SK-N-SH (cell line): ENCODE measurements around the gene ITGA1. TPM values are rescaled to one million over a fixed set of nuclear protein-coding genes. Genes with fewer than 3 reads are reported as not detected.

Experiments
- CTCF ChIA-PET: fragments of 300-600, 350-600 bp; formaldehyde crosslinking; extraction: SDS; loops from one replicate; lab custom pipeline; 2021; lab: Yijun Ruan, JAX
- POLR2A ChIA-PET: fragments of 350-600 bp; sonication (Branson Sonifier 250); formaldehyde crosslinking; extraction: SDS; loops from one replicate; lab custom pipeline; 2020; ENCODE audit warnings: antibody characterized with exemption, inconsistent platforms; lab: Yijun Ruan, JAX
- DNase-seq: peaks from one replicate; pipeline ENCODE4 v3.0.0; 2012
- H2AFZ ChIP-seq: fragments of 200-600 bp; sonication (generic); 2 replicates; pipeline ENCODE4 v1.8.1; 2016; ENCODE audit warnings: antibody characterized with exemption, mild to moderate bottlenecking, low read depth
- H3F3A ChIP-seq: fragments of 200-600 bp; sonication (generic); replicated peaks from 2 replicates; pipeline ENCODE3; 2016; ENCODE audit warnings: antibody characterized with exemption, mild to moderate bottlenecking; ENCODE audit not compliant: insufficient read depth
- H3K27ac ChIP-seq, 2 experiments: fragments of 200-500 bp in 1 of 2; fragments of 200-600 bp in 1 of 2; sonication (Bioruptor generic) in 1 of 2; sonication (generic), shearing (Covaris generic) in 1 of 2; 2 replicates each; pipeline versions ENCODE4 v1.5.1 to v1.6.1; 2014 to 2016; ENCODE audit warnings: low read depth in 2 of 2, inconsistent platforms in 1 of 2, low read length in 1 of 2, mild to moderate bottlenecking in 1 of 2, mixed read lengths in 1 of 2
- H3K27me3 ChIP-seq: fragments of 200-600 bp; sonication (generic), shearing (Covaris generic); 2 replicates; pipeline ENCODE4 v1.6.1; 2016; ENCODE audit warnings: mixed run types; ENCODE audit not compliant: insufficient read depth
- H3K36me3 ChIP-seq, 2 experiments: fragments of 200-500 bp in 1 of 2; fragments of 200-600 bp in 1 of 2; sonication (Bioruptor generic) in 1 of 2; sonication (generic) in 1 of 2; replicated peaks in 1 of 2; 2 replicates each; pipeline versions ENCODE3 to v1.5.1; 2014 to 2016; ENCODE audit warnings: low read length in 1 of 2, mild to moderate bottlenecking in 1 of 2; ENCODE audit not compliant: insufficient read depth in 2 of 2, control insufficient read depth in 1 of 2
- H3K4me1 ChIP-seq, 2 experiments: fragments of 200-500 bp in 1 of 2; fragments of 200-600 bp in 1 of 2; sonication (Bioruptor generic) in 1 of 2; sonication (generic), shearing (Covaris generic) in 1 of 2; 2 replicates each; pipeline versions ENCODE4 v1.5.1 to v1.6.1; 2014 to 2016; ENCODE audit warnings: low read depth in 1 of 2, low read length in 1 of 2, mixed run types in 1 of 2; ENCODE audit not compliant: insufficient read depth in 2 of 2, control insufficient read depth in 1 of 2
- H3K4me2 ChIP-seq: fragments of 200-600 bp; sonication (generic), shearing (Covaris generic); 2 replicates; pipeline ENCODE4 v1.6.1; 2017; ENCODE audit warnings: mixed run types
- H3K4me3 ChIP-seq, 2 experiments: fragments of 200-500 bp in 1 of 2; fragments of 200-600 bp in 1 of 2; sonication (Bioruptor generic) in 1 of 2; sonication (generic), shearing (Covaris generic) in 1 of 2; 2 replicates each; pipeline versions ENCODE4 v1.5.1 to v1.8.1; 2014 to 2016; ENCODE audit warnings: low read depth in 2 of 2, inconsistent platforms in 1 of 2, low read length in 1 of 2, mild to moderate bottlenecking in 1 of 2, mixed read lengths in 1 of 2, moderate library complexity in 1 of 2
- H3K79me2 ChIP-seq: fragments of 200-600 bp; sonication (generic); 2 replicates; pipeline ENCODE4 v1.8.1; 2017; ENCODE audit warnings: mild to moderate bottlenecking; ENCODE audit not compliant: insufficient read depth
- H3K9ac ChIP-seq: fragments of 200-600 bp; sonication (generic); 2 replicates; pipeline ENCODE4 v1.6.1; 2017; ENCODE audit warnings: mixed run types
- H3K9me2 ChIP-seq: fragments of 200-600 bp; sonication (generic); 2 replicates; pipeline ENCODE4 v1.6.1; 2017; ENCODE audit warnings: mixed run types
- H3K9me3 ChIP-seq: fragments of 200-600 bp; sonication (generic); 2 replicates; pipeline ENCODE4 v1.6.1; 2017; ENCODE audit warnings: mixed run types, mild to moderate bottlenecking, moderate library complexity
- H4K20me1 ChIP-seq: fragments of 200-600 bp; sonication (generic); 2 replicates; pipeline ENCODE4 v1.6.1; 2017; ENCODE audit warnings: mild to moderate bottlenecking, mixed run types; ENCODE audit not compliant: insufficient read depth
- EP300 ChIP-seq, 2 experiments: IDR thresholded peaks; 2 replicates each; pipeline versions ENCODE4 v1.4.0 to v1.6.1; 2012; ENCODE audit warnings: borderline replicate concordance in 1 of 2, low read depth in 1 of 2, low read length in 1 of 2
- EZH2phosphoT487 ChIP-seq: fragments of 200-600 bp; sonication (generic); IDR thresholded peaks from 2 replicates; pipeline ENCODE4 v1.6.1; 2017; ENCODE audit warnings: low read depth, mixed run types, mild to moderate bottlenecking, antibody characterized with exemption, moderate library complexity, borderline replicate concordance
- FOXJ3 ChIP-seq: sonication (generic); formaldehyde crosslinking; IDR thresholded peaks from 2 replicates; pipeline ENCODE4 v1.5.1; 2020; ENCODE audit warnings: mild to moderate bottlenecking, missing genetic modification reagents
- FOXM1 ChIP-seq: IDR thresholded peaks from 2 replicates; pipeline ENCODE4 v1.4.0; 2012; ENCODE audit warnings: low read depth, mild to moderate bottlenecking
- GABPA ChIP-seq: IDR thresholded peaks from 2 replicates; pipeline ENCODE4 v1.4.0; 2012; ENCODE audit warnings: low read depth, mild to moderate bottlenecking
- GATA2 ChIP-seq: sonication (generic); formaldehyde crosslinking; IDR thresholded peaks from 2 replicates; pipeline ENCODE4 v1.5.0; 2020; ENCODE audit warnings: mild to moderate bottlenecking, missing genetic modification reagents
- IRF3 ChIP-seq: fragments of 150-350 bp; IDR thresholded peaks from 2 replicates; pipeline ENCODE4 v1.6.1; 2016; ENCODE audit warnings: mild to moderate bottlenecking, low read depth, low read length
- MXI1 ChIP-seq: IDR thresholded peaks from 2 replicates; pipeline ENCODE4 v1.6.1; 2012; ENCODE audit warnings: mild to moderate bottlenecking, low read depth, low read length, improper control_type of control experiment
- POLR2AphosphoS5 ChIP-seq: IDR thresholded peaks from 2 replicates; pipeline ENCODE4 v1.6.1; 2012; ENCODE audit warnings: low read depth, low read length
- RXRA ChIP-seq: IDR thresholded peaks from 2 replicates; pipeline ENCODE4 v1.4.0; 2012; ENCODE audit warnings: low read depth, mild to moderate bottlenecking, borderline replicate concordance
- SMC3 ChIP-seq: IDR thresholded peaks from 2 replicates; pipeline ENCODE4 v1.6.1; 2012; ENCODE audit warnings: low read depth, low read length, improper control_type of control experiment
- USF1 ChIP-seq: IDR thresholded peaks from 2 replicates; pipeline ENCODE4 v1.4.0; 2012; ENCODE audit warnings: low read depth, borderline replicate concordance
- ZBTB33 ChIP-seq: IDR thresholded peaks from 2 replicates; pipeline ENCODE4 v1.4.0; 2012; ENCODE audit warnings: low read depth, borderline replicate concordance
- WGBS: methylation state at CpG from one replicate; pipeline ENCODE4 v1.1.6; 2017; ENCODE audit warnings: low lambda C conversion rate; 5-methylcytosine and 5-hydroxymethylcytosine counted together
- polyA plus RNA-seq, 3 experiments: library from polyadenylated mRNA; depleted of rRNA; stranded (reverse); fragments of >200 nt; gene quantifications; 2 replicates each; pipeline ENCODE4 v1.2.3, GENCODE V29; 2012
- TF ChIP-seq, protein P1 (sequence below): IDR thresholded peaks from 2 replicates; pipeline ENCODE4; 2012
- TF ChIP-seq, protein P2 (sequence below): fragments of 150-350 bp; IDR thresholded peaks from 2 replicates; pipeline ENCODE4 v1.6.1; 2017; ENCODE audit warnings: antibody characterized with exemption, low read length, low read depth, borderline replicate concordance

ITGA1 gene
- polyA plus RNA-seq, 1 of the 3 experiments (the other 2 are of a cell fraction) = 7.7 TPM

DNA sequence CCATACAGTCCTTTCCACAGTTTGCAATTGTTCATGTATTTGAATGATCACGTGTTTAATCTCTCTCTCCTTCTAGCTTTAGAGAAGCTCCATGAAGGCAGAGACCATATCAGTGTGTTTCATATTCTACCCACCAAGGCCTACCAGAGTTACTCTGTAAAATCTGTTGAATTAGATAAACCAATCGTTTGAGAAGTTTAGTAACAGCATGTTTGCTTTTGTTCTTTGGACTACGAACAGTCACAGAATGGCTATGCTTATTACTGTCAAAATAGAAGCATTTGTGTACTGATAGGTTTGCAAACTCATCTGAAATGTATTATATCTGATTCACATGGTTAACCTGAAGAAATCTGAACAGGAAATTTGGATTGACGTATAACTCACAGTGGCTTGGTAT is 93.8 kb downstream of the ITGA1 start:
- Histone ChIP-seq H3K36me3 (peaks cover 3 to 11% of the 10 kb centered on the region in 2 experiments), H3K4me3 (no peak overlapping the region), H3K27me3 (no peaks in the 10 kb centered on the region), H4K20me1 (no peaks in the 10 kb centered on the region), H3K9ac (no peak overlapping the region), H3K9me3 (no peaks in the 10 kb centered on the region), H3F3A (peaks cover 4% of the 10 kb centered on the region), H3K4me2 (no peak overlapping the region), H3K4me1 (peaks cover 0 to 7% of the 10 kb centered on the region in 2 experiments; a peak in 3 of 4 replicates), H2AFZ (no peak overlapping the region), H3K79me2 (no peaks in the 10 kb centered on the region), H3K27ac (no peak overlapping the region), H3K9me2 (no peaks in the 10 kb centered on the region)
- POLR2A ChIA-PET = no interaction called here
- CTCF ChIA-PET = no interaction called here
- no peak for TF ChIP-seq GABPA
- 90% methylated on average over 4 of the region's 4 CpGs for WGBS
- DNase-seq = no peak

- Histone ChIP-seq H3K9me2 (no peaks in the 10 kb centered on the region), H3K27ac (no peak overlapping the region), H3F3A (peaks cover 4% of the 10 kb centered on the region), H3K9me3 (no peaks in the 10 kb centered on the region), H4K20me1 (no peaks in the 10 kb centered on the region), H3K4me1 (peaks cover 0 to 7% of the 10 kb centered on the region in 2 experiments; a peak in 2 of 4 replicates), H3K36me3 (peaks cover 3 to 14% of the 10 kb centered on the region in 2 experiments), H3K4me3 (no peak overlapping the region), H3K27me3 (no peaks in the 10 kb centered on the region), H3K9ac (no peak overlapping the region), H2AFZ (no peak overlapping the region), H3K79me2 (no peaks in the 10 kb centered on the region), H3K4me2 (no peak overlapping the region)
- DNase-seq = no peak
- ChIA-PET POLR2A (no interaction called here), CTCF (no interaction called here)
- TF ChIP-seq EP300 (IDR thresholded peaks at IDR 0.05; ENCODE audit: borderline replicate concordance in 1 of 2, low read depth in 1 of 2, low read length in 1 of 2) (no peak), POLR2AphosphoS5 (no peak), ZBTB33 (no peak), EZH2phosphoT487 (no peak), MXI1 (no peak), IRF3 (no peak)
- WGBS = 86% methylated on average over 4 of the region's 4 CpGs
Observed at GRCh38 chr5:52883110-52883509, 95.4 kb downstream of the ITGA1 start.

- no peaks in the 10 kb centered on the region for H4K20me1 ChIP-seq
- 89% methylated on average over 1 of the region's 1 CpG for WGBS
- DNase-seq = no peak
- H3K27ac ChIP-seq = no peak overlapping the region
- POLR2A ChIA-PET = no interaction called here
- no peaks in the 10 kb centered on the region for H3K79me2 ChIP-seq
- no peak overlapping the region for H3K9ac ChIP-seq
- H3K4me2 ChIP-seq = no peak overlapping the region
- H3K36me3 ChIP-seq = peaks cover 6 to 14% of the 10 kb centered on the region in 2 experiments
- TF ChIP-seq RXRA = no peak
- no peak for TF ChIP-seq USF1
- TF ChIP-seq, protein P1, sequence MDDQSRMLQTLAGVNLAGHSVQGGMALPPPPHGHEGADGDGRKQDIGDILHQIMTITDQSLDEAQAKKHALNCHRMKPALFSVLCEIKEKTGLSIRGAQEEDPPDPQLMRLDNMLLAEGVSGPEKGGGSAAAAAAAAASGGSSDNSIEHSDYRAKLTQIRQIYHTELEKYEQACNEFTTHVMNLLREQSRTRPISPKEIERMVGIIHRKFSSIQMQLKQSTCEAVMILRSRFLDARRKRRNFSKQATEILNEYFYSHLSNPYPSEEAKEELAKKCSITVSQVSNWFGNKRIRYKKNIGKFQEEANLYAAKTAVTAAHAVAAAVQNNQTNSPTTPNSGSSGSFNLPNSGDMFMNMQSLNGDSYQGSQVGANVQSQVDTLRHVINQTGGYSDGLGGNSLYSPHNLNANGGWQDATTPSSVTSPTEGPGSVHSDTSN = no peak
- TF ChIP-seq SMC3 = no peak
- no peak for TF ChIP-seq FOXJ3 (CRISPR knock-in tag)
- TF ChIP-seq, protein P2, sequence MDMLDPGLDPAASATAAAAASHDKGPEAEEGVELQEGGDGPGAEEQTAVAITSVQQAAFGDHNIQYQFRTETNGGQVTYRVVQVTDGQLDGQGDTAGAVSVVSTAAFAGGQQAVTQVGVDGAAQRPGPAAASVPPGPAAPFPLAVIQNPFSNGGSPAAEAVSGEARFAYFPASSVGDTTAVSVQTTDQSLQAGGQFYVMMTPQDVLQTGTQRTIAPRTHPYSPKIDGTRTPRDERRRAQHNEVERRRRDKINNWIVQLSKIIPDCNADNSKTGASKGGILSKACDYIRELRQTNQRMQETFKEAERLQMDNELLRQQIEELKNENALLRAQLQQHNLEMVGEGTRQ = no peak
- TF ChIP-seq EZH2phosphoT487 = no peak
- no peak for TF ChIP-seq POLR2AphosphoS5
- no peak for TF ChIP-seq GATA2 (CRISPR knock-in tag)
- no peak for TF ChIP-seq FOXM1
- CTCF ChIA-PET = interaction anchor here (1.6 kb wide), 1 partner anchor 11 kb away, joined by 4 read pairs; no protein-coding TSS in a partner anchor
- no peak overlapping the region for H2AFZ ChIP-seq
- no peaks in the 10 kb centered on the region for H3K9me3 ChIP-seq
- peaks cover 4% of the 10 kb centered on the region for H3F3A ChIP-seq
- H3K4me3 ChIP-seq = no peak overlapping the region
- H3K4me1 ChIP-seq = no peaks in the 10 kb centered on the region
- H3K9me2 ChIP-seq = no peaks in the 10 kb centered on the region
- no peaks in the 10 kb centered on the region for H3K27me3 ChIP-seq
Observed at GRCh38 chr5:52884453-52884852, 96.7 kb downstream of the ITGA1 start.
